Stomach (tissue), 4 donors: ENCODE results near the gene PAOX.

Experiments used
- EP300 ChIP-seq: sonication (generic); formaldehyde crosslinking; IDR thresholded peaks from one replicate; pipeline ENCODE4 v1.6.1; 2017; ENCODE audit warnings: antibody characterized with exemption
- POLR2A ChIP-seq, 4 donors: fragments of 450-650 bp; IDR thresholded peaks; one replicate each; pipeline ENCODE4 v1.6.1; 2016; ENCODE audit warnings: antibody characterized with exemption in 4 of 4, control low read depth in 2 of 4, mild to moderate bottlenecking in 1 of 4, moderate library complexity in 1 of 4
- POLR2AphosphoS5 ChIP-seq, 3 donors: sonication (generic); formaldehyde crosslinking; IDR thresholded peaks; one replicate each; pipeline ENCODE4 v1.6.1; 2016; ENCODE audit warnings: antibody characterized with exemption in 3 of 3
- TF ChIP-seq, protein P1 (sequence below), 7 experiments: fragments of 450-650 bp in 4 of 7; fragments of 200-600 bp in 3 of 7; sonication (generic) in 3 of 7; IDR thresholded peaks; one replicate each; pipeline ENCODE4 v1.5.1; 2016 to 2019; ENCODE audit warnings: antibody characterized with exemption in 7 of 7, control low read depth in 2 of 7, mild to moderate bottlenecking in 1 of 7

DNA sequence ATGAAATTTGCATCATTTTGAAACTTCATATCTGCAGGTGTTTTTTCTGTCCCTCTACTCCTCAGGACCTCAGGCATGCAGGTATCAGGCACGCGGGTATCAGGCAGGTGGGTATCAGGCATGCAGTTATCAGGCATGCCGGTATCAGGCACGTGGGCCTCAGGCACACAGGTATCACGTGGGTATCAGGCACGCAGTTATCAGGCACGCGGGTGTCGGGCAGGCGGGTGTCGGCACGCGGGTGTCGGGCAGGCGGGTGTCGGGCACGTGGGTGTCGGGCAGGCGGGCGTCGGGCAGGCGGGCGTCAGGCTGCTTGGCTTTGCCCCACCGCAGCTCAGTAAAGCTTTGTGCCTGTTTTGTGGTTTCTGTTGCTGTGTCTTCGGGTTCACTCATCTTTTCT, 36.7 kb downstream of the PAOX start:
- TF ChIP-seq, protein P1, sequence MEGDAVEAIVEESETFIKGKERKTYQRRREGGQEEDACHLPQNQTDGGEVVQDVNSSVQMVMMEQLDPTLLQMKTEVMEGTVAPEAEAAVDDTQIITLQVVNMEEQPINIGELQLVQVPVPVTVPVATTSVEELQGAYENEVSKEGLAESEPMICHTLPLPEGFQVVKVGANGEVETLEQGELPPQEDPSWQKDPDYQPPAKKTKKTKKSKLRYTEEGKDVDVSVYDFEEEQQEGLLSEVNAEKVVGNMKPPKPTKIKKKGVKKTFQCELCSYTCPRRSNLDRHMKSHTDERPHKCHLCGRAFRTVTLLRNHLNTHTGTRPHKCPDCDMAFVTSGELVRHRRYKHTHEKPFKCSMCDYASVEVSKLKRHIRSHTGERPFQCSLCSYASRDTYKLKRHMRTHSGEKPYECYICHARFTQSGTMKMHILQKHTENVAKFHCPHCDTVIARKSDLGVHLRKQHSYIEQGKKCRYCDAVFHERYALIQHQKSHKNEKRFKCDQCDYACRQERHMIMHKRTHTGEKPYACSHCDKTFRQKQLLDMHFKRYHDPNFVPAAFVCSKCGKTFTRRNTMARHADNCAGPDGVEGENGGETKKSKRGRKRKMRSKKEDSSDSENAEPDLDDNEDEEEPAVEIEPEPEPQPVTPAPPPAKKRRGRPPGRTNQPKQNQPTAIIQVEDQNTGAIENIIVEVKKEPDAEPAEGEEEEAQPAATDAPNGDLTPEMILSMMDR (IDR thresholded peaks at IDR 0.05), result no peak
- TF ChIP-seq POLR2A (IDR thresholded peaks at IDR 0.05), result no peak
- no peak for TF ChIP-seq POLR2AphosphoS5 (IDR thresholded peaks at IDR 0.05)
- TF ChIP-seq EP300, result no peak
